Brain microvascular endothelial cell (primary cell): ENCODE measurements around the gene HTT.

Experiments
- DNase-seq: peaks from one replicate; pipeline ENCODE4 v3.0.0-alpha.2; 2020
- H3K27ac ChIP-seq: fragments of 250-450 bp; sonication (Bioruptor Pico); 2 replicates; pipeline ENCODE4 v1.5.1; 2020; ENCODE audit warnings: mild to moderate bottlenecking, moderate library complexity
- H3K27me3 ChIP-seq: fragments of 250-450 bp; sonication (Bioruptor Pico); replicated peaks from 2 replicates; pipeline ENCODE4 v1.5.1; 2020; ENCODE audit warnings: mild to moderate bottlenecking
- H3K36me3 ChIP-seq: fragments of 250-450 bp; sonication (Bioruptor Pico); replicated peaks from 2 replicates; pipeline ENCODE4 v1.5.1; 2020; ENCODE audit warnings: mild to moderate bottlenecking
- H3K4me3 ChIP-seq: 2 replicates; pipeline ENCODE4 v1.5.1; 2011; ENCODE audit warnings: low read depth, mild to moderate bottlenecking, control low read depth, low read length, moderate library complexity
- CTCF ChIP-seq: IDR thresholded peaks from 2 replicates; pipeline ENCODE4 v1.5.1; 2011; ENCODE audit warnings: low read depth, mild to moderate bottlenecking, moderate library complexity, low read length, control low read depth, inconsistent platforms; ENCODE audit errors: missing control alignments
- in situ Hi-C: cut with HindIII; loops from 2 replicates; pipeline ENCODE4 v1.10.0; 2017; ENCODE audit warnings: low sequenced_read_pairs, low pct_ligation_motif_present

The HTT gene

GRCh38 chr4:3212391-3213105 lies 138.1 kb downstream of the HTT start:
- no peak overlapping the region for H3K27ac ChIP-seq
- DNase-seq = no peak
- no peaks in the 10 kb centered on the region for H3K27me3 ChIP-seq
- no peak for TF ChIP-seq CTCF
- H3K36me3 ChIP-seq = peaks cover 62% of the 10 kb centered on the region
- no peak overlapping the region for H3K4me3 ChIP-seq
- in situ Hi-C loops = no loop called here

- H3K36me3 ChIP-seq = peaks cover 64% of the 10 kb centered on the region
- H3K4me3 ChIP-seq = no peak overlapping the region
- DNase-seq = no peak
- no peak for TF ChIP-seq CTCF
- in situ Hi-C loops = no loop called here
- no peaks in the 10 kb centered on the region for H3K27me3 ChIP-seq
- no peak overlapping the region for H3K27ac ChIP-seq
Observed at GRCh38 chr4:3213106-3213425, 138.6 kb downstream of the HTT start.

GRCh38 chr4:3213661-3214250 lies 139.3 kb downstream of the HTT start:
- Histone ChIP-seq H3K4me3 (no peak overlapping the region), H3K27ac (no peak overlapping the region), H3K36me3 (peaks cover 67% of the 10 kb centered on the region), H3K27me3 (no peaks in the 10 kb centered on the region)
- in situ Hi-C loops = no loop called here
- DNase-seq = no peak
- no peak for TF ChIP-seq CTCF

GRCh38 chr4:3215256-3215655 lies 140.8 kb downstream of the HTT start:
- Histone ChIP-seq H3K27me3 (no peaks in the 10 kb centered on the region), H3K4me3 (no peak overlapping the region), H3K36me3 (peaks cover 63% of the 10 kb centered on the region), H3K27ac (no peak overlapping the region)
- in situ Hi-C loops = no loop called here
- TF ChIP-seq CTCF = no peak
- DNase-seq = no peak

- H3K27ac ChIP-seq = no peak overlapping the region
- in situ Hi-C loops = no loop called here
- no peaks in the 10 kb centered on the region for H3K27me3 ChIP-seq
- peaks cover 65% of the 10 kb centered on the region for H3K36me3 ChIP-seq
- TF ChIP-seq CTCF = no peak
- no peak for DNase-seq
- no peak overlapping the region for H3K4me3 ChIP-seq
Observed at GRCh38 chr4:3215733-3216132, 141.3 kb downstream of the HTT start.

- H3K27ac ChIP-seq = no peak overlapping the region
- H3K27me3 ChIP-seq = no peaks in the 10 kb centered on the region
- no peak overlapping the region for H3K4me3 ChIP-seq
- DNase-seq = no peak
- in situ Hi-C loops = no loop called here
- TF ChIP-seq CTCF = no peak
- peaks cover 79% of the 10 kb centered on the region for H3K36me3 ChIP-seq
Observed at GRCh38 chr4:3217266-3217665, 142.8 kb downstream of the HTT start.
